ENCODE data around the gene DCD. TPM values are rescaled to one million over a fixed set of nuclear protein-coding genes. Genes with fewer than 3 reads are reported as not detected.
"Not testable (repeated sequence)": the region's sequence is repeated elsewhere in the genome, so short reads cannot be mapped to it uniquely, and the experiment has no call there.

DCD gene
- total and polyA plus RNA-seq, 4 donors: not detected

DNA sequence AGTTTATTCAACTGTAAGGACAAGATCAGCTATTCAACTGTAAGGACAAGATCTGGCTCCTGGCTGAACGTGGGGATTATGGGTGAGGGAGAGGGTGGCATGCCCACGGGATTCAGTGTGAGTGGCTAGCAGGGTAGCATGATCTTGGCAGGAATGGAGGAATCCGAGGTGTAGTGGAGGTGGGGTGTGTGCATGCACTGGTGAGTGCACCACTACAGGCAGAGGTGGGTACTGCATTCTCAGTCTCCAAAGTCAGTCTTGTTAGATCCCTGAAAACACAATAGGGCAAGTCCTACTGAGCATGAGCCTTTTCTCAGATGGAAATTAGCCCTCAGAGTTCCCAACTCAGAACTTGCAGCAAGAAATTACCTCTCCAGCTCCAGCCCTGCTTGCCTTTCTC lies 32.2 kb upstream of the DCD start:
- no peaks in the 10 kb centered on the region for H3K9me3 ChIP-seq (ENCODE audit: control insufficient read depth, insufficient read depth, low read length)
- H3K36me3 ChIP-seq (ENCODE audit: control insufficient read depth, insufficient read depth, low read length): no peaks in the 10 kb centered on the region
- no peaks in the 10 kb centered on the region for H3K4me1 ChIP-seq (ENCODE audit: control insufficient read depth, insufficient read depth, low read length)
- H3K27me3 ChIP-seq (ENCODE audit: control insufficient read depth, insufficient read depth, low read length): no peaks in the 10 kb centered on the region
- DNase-seq (ENCODE audit: low read depth in 4 of 6, low spot score in 6 of 6): no peak
- H3K27ac ChIP-seq (ENCODE audit: low read depth, low read length): no peak overlapping the region
- H3K4me3 ChIP-seq (ENCODE audit: low read depth, low read length): no peak overlapping the region
- WGBS (ENCODE audit: insufficient coverage): 63% methylated on average over 3 of the region's 3 CpGs

- no peaks in the 10 kb centered on the region for H3K9me3 ChIP-seq (ENCODE audit: control insufficient read depth, insufficient read depth, low read length)
- H3K4me3 ChIP-seq (ENCODE audit: low read depth, low read length): no peak overlapping the region
- H3K4me1 ChIP-seq (ENCODE audit: control insufficient read depth, insufficient read depth, low read length): no peaks in the 10 kb centered on the region
- no peak overlapping the region for H3K27ac ChIP-seq (ENCODE audit: low read depth, low read length)
- no peaks in the 10 kb centered on the region for H3K36me3 ChIP-seq (ENCODE audit: control insufficient read depth, insufficient read depth, low read length)
- 74% methylated on average over 4 of the region's 5 CpGs for WGBS (ENCODE audit: insufficient coverage)
- DNase-seq (ENCODE audit: low read depth in 4 of 6, low spot score in 6 of 6): no peak
- H3K27me3 ChIP-seq (ENCODE audit: control insufficient read depth, insufficient read depth, low read length): no peaks in the 10 kb centered on the region
Observed at GRCh38 chr12:54678131-54678530, 30.0 kb upstream of the DCD start.

DNA sequence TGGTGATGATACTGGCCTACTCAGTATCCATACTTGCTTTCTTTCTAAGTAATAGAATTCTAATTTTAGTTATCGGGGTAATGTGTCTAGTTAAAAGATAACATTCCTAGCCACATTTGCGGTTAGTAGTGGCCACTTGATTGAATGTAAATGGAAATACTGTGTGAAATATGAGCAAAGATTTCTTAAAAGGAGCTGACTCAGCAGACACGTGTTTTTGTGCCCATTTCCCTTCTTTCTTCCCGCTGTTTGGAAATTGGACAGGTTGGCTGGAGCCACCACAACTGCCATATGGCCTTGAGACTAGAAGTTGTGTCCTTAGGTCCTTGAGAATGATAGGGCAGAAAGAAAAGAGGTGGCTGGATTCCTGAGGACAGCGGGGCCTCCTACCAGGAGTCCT lies 19.8 kb upstream of the DCD start:
- 75% methylated on average over 2 of the region's 5 CpGs for WGBS (ENCODE audit: insufficient coverage)
- Histone ChIP-seq H3K4me3 (ENCODE audit: low read depth, low read length) (no peak overlapping the region), H3K4me1 (ENCODE audit: control insufficient read depth, insufficient read depth, low read length) (no peaks in the 10 kb centered on the region), H3K36me3 (ENCODE audit: control insufficient read depth, insufficient read depth, low read length) (no peaks in the 10 kb centered on the region), H3K27me3 (ENCODE audit: control insufficient read depth, insufficient read depth, low read length) (no peaks in the 10 kb centered on the region), H3K9me3 (ENCODE audit: control insufficient read depth, insufficient read depth, low read length) (no peaks in the 10 kb centered on the region), H3K27ac (ENCODE audit: low read depth, low read length) (no peak overlapping the region)
- no peak for DNase-seq (ENCODE audit: low read depth in 4 of 6, low spot score in 6 of 6)

DNA sequence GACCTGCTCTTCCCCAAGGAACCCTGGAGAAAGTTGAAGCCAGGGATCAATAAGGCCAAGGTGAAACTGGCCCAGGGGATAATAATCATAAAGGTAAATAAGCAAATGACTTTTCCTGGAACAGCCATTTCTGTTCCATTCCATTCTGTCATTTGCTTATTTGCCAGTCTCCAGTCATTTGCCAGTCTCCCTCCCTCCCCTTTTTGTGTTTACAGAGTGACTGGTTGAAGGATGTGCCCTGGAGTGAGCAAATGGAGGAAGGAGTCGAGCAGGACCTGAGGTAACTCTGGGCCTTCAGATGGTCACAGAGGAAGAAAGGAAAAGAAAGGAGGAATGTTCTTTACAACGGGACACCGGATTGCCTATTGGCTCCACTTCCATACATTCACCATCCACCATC lies 17.8 kb upstream of the DCD start:
- no CpG with 5 or more reads among the region's 3 CpGs for WGBS (ENCODE audit: insufficient coverage)
- no peaks in the 10 kb centered on the region for H3K4me1 ChIP-seq (ENCODE audit: control insufficient read depth, insufficient read depth, low read length)
- H3K9me3 ChIP-seq (ENCODE audit: control insufficient read depth, insufficient read depth, low read length): no peaks in the 10 kb centered on the region
- no peak for DNase-seq (ENCODE audit: low read depth in 4 of 6, low spot score in 6 of 6)
- H3K4me3 ChIP-seq (ENCODE audit: low read depth, low read length): no peak overlapping the region
- H3K27me3 ChIP-seq (ENCODE audit: control insufficient read depth, insufficient read depth, low read length): no peaks in the 10 kb centered on the region
- H3K27ac ChIP-seq (ENCODE audit: low read depth, low read length): no peak overlapping the region
- H3K36me3 ChIP-seq (ENCODE audit: control insufficient read depth, insufficient read depth, low read length): no peaks in the 10 kb centered on the region

DNA sequence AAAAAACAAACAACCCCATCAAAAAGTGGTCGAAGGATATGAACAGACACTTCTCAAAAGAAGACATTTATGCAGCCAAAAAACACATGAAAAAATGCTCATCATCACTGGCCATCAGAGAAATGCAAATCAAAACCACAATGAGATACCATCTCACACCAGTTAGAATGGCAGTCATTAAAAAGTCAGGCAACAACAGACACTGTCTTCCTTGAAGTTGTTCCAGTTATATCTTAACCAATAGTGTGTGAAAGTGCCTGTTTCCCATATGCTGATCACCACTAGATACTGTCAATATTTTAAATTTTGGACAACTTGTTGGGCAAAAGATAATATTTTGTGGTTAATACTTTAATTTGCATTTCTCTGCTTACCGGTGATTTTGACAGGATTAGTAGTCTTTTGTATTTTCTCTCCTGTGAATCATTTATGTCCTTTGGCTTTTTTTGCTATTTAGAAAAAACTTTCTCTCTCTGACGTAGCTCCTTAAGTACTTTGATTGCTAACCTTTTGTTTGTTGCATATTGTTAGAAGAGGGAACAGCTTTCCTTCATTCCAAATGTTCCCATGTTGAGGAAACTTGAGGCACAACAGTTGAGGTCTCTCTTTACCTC lies 17.0 kb upstream of the DCD start:
- H3K4me3 ChIP-seq (ENCODE audit: low read depth, low read length); H3K27ac ChIP-seq (ENCODE audit: low read depth, low read length); H3K36me3 ChIP-seq (ENCODE audit: control insufficient read depth, insufficient read depth, low read length); H3K27me3 ChIP-seq (ENCODE audit: control insufficient read depth, insufficient read depth, low read length); DNase-seq (ENCODE audit: low read depth in 4 of 6, low spot score in 6 of 6); H3K4me1 ChIP-seq (ENCODE audit: control insufficient read depth, insufficient read depth, low read length); H3K9me3 ChIP-seq (ENCODE audit: control insufficient read depth, insufficient read depth, low read length): not testable (repeated sequence)
- WGBS (ENCODE audit: insufficient coverage): no CpG with 5 or more reads among the region's 3 CpGs

DNA sequence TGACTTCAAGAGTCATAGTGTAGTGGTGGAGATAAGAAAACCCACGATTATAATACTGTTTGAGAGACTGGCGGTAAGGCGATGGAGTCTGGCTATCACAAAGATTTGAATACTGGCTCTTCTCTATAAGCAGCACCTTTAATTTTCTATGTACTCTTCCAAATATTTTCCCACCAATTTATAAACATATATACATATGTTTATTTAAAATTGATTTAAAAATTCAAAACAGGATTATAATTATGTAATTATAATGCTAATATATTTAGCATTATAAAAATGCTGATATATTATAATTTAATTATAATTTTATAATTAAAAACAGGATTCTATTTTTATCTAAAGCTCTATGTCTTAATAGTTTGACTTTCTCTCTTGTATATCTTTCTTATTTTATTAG lies 15.4 kb upstream of the DCD start:
- no CpG with 5 or more reads among the region's 3 CpGs for WGBS (ENCODE audit: insufficient coverage)
- Histone ChIP-seq H3K27me3 (ENCODE audit: control insufficient read depth, insufficient read depth, low read length) (no peaks in the 10 kb centered on the region), H3K4me1 (ENCODE audit: control insufficient read depth, insufficient read depth, low read length) (no peaks in the 10 kb centered on the region), H3K36me3 (ENCODE audit: control insufficient read depth, insufficient read depth, low read length) (no peaks in the 10 kb centered on the region), H3K9me3 (ENCODE audit: control insufficient read depth, insufficient read depth, low read length) (no peaks in the 10 kb centered on the region), H3K27ac (ENCODE audit: low read depth, low read length) (no peak overlapping the region), H3K4me3 (ENCODE audit: low read depth, low read length) (no peak overlapping the region)
- no peak for DNase-seq (ENCODE audit: low read depth in 4 of 6, low spot score in 6 of 6)

- Histone ChIP-seq H3K27me3 (ENCODE audit: control insufficient read depth, insufficient read depth, low read length) (no peaks in the 10 kb centered on the region), H3K27ac (ENCODE audit: low read depth, low read length) (no peak overlapping the region), H3K4me1 (ENCODE audit: control insufficient read depth, insufficient read depth, low read length) (no peaks in the 10 kb centered on the region), H3K36me3 (ENCODE audit: control insufficient read depth, insufficient read depth, low read length) (no peaks in the 10 kb centered on the region), H3K4me3 (ENCODE audit: low read depth, low read length) (no peak overlapping the region), H3K9me3 (ENCODE audit: control insufficient read depth, insufficient read depth, low read length) (no peaks in the 10 kb centered on the region)
- DNase-seq (ENCODE audit: low read depth in 4 of 6, low spot score in 6 of 6): no peak
- WGBS (ENCODE audit: insufficient coverage): no CpG with 5 or more reads among the region's 3 CpGs
Observed at GRCh38 chr12:54662026-54662425, 13.9 kb upstream of the DCD start.

DNA sequence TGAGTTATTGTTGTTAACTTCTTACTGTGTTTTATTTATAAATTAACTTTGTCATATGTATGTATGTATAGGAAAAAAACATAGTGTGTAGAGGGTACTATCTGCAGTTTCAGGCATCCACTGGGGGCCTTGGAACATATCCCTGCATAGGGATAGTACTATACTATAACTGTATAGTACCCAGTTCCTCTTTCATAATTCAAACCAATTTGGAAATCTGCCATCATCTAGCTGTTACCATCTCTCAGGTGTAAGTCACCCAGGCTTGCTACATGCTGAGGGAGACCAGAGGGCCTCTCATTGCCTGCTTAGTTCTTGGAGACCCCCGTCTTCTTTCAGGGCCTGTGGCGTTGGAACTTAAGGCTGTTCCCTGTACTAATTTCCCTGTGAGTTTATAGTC lies 12.9 kb upstream of the DCD start:
- 96% methylated on average over 2 of the region's 2 CpGs for WGBS (ENCODE audit: insufficient coverage)
- DNase-seq (ENCODE audit: low read depth in 4 of 6, low spot score in 6 of 6): no peak
- Histone ChIP-seq H3K27me3 (ENCODE audit: control insufficient read depth, insufficient read depth, low read length) (no peaks in the 10 kb centered on the region), H3K27ac (ENCODE audit: low read depth, low read length) (no peak overlapping the region), H3K9me3 (ENCODE audit: control insufficient read depth, insufficient read depth, low read length) (no peaks in the 10 kb centered on the region), H3K4me3 (ENCODE audit: low read depth, low read length) (no peak overlapping the region), H3K4me1 (ENCODE audit: control insufficient read depth, insufficient read depth, low read length) (no peaks in the 10 kb centered on the region), H3K36me3 (ENCODE audit: control insufficient read depth, insufficient read depth, low read length) (no peaks in the 10 kb centered on the region)

GRCh38 chr12:54660320-54660962 lies 12.3 kb upstream of the DCD start:
- Histone ChIP-seq H3K27me3 (ENCODE audit: control insufficient read depth, insufficient read depth, low read length) (no peaks in the 10 kb centered on the region), H3K36me3 (ENCODE audit: control insufficient read depth, insufficient read depth, low read length) (no peaks in the 10 kb centered on the region), H3K27ac (ENCODE audit: low read depth, low read length) (no peak overlapping the region), H3K4me1 (ENCODE audit: control insufficient read depth, insufficient read depth, low read length) (no peaks in the 10 kb centered on the region), H3K9me3 (ENCODE audit: control insufficient read depth, insufficient read depth, low read length) (no peaks in the 10 kb centered on the region), H3K4me3 (ENCODE audit: low read depth, low read length) (no peak overlapping the region)
- 80% methylated on average over 6 of the region's 10 CpGs for WGBS (ENCODE audit: insufficient coverage)
- DNase-seq (ENCODE audit: low read depth in 4 of 6, low spot score in 6 of 6): no peak

All from spinal cord (tissue), 10 donors.